Osteocyte (in vitro differentiated cells): ENCODE data around the gene ROPN1. TPM values are rescaled to one million over a fixed set of nuclear protein-coding genes. Genes with fewer than 3 reads are reported as not detected.
"Not testable (repeated sequence)": the region's sequence is repeated elsewhere in the genome, so short reads cannot be mapped to it uniquely, and the experiment has no call there.

ENCODE experiments used
- DNase-seq: peaks from one replicate; pipeline ENCODE4 v3.0.0; 2021; ENCODE audit warnings: mixed read lengths; ENCODE audit not compliant: unreplicated experiment; ENCODE audit errors: extremely low spot score
- H3K27ac Mint-ChIP-seq: one replicate; pipeline ENCODE4 v1.8.0; 2021; ENCODE audit warnings: mild to moderate bottlenecking, mixed read lengths; ENCODE audit not compliant: unreplicated experiment
- H3K27me3 Mint-ChIP-seq: one replicate; pipeline ENCODE4 v1.8.0; 2021; ENCODE audit warnings: mixed read lengths; ENCODE audit not compliant: unreplicated experiment
- H3K36me3 Mint-ChIP-seq: one replicate; pipeline ENCODE4 v1.8.0; 2021; ENCODE audit warnings: mixed read lengths; ENCODE audit not compliant: unreplicated experiment
- H3K4me1 Mint-ChIP-seq: one replicate; pipeline ENCODE4 v1.8.0; 2021; ENCODE audit warnings: mixed read lengths; ENCODE audit not compliant: unreplicated experiment
- H3K4me3 Mint-ChIP-seq: one replicate; pipeline ENCODE4 v1.8.0; 2021; ENCODE audit warnings: mild to moderate bottlenecking, moderate library complexity, mixed read lengths; ENCODE audit not compliant: unreplicated experiment
- H3K9me3 Mint-ChIP-seq: one replicate; pipeline ENCODE4 v1.8.0; 2021; ENCODE audit warnings: mixed read lengths; ENCODE audit not compliant: unreplicated experiment
- total RNA-seq: library from RNA; stranded (reverse); gene quantifications from 2 replicates; pipeline ENCODE4 v1.2.1, GENCODE V29; 2021
- TF ChIP-seq, protein P1 (sequence below): fragments of 200-600 bp; sonication (generic); IDR thresholded peaks from 2 replicates; pipeline ENCODE4 v1.5.0; 2021; ENCODE audit warnings: antibody characterized with exemption, mild to moderate bottlenecking, moderate library complexity

ROPN1 gene
- total RNA-seq, 1 donor from 2014 or later = not detected

DNA sequence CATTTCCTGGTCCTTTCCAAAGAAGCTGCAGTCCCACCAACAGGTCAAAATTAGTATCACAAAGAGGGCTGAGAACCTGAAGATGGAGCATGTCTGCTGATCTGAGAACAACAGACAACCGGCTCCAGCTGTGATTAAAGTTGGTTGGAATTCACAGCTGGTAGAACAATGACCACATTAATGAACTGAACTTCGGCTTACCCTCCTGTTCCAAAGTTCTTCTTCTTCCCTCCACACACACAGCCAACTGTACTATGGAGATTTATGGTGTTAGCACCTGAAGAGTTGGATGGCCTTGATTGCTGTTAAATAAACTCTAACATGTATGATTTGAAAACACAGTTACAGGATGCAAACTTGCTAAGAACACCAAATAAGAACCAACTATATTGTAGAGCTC is 27.4 kb upstream of the ROPN1 start:
- Mint-ChIP-seq H3K4me1 (no peaks in the 10 kb centered on the region), H3K4me3 (no peak overlapping the region), H3K27me3 (peaks cover 52% of the 10 kb centered on the region), H3K9me3 (peaks cover 8% of the 10 kb centered on the region), H3K27ac (no peak overlapping the region), H3K36me3 (no peaks in the 10 kb centered on the region)
- TF ChIP-seq, protein P1, sequence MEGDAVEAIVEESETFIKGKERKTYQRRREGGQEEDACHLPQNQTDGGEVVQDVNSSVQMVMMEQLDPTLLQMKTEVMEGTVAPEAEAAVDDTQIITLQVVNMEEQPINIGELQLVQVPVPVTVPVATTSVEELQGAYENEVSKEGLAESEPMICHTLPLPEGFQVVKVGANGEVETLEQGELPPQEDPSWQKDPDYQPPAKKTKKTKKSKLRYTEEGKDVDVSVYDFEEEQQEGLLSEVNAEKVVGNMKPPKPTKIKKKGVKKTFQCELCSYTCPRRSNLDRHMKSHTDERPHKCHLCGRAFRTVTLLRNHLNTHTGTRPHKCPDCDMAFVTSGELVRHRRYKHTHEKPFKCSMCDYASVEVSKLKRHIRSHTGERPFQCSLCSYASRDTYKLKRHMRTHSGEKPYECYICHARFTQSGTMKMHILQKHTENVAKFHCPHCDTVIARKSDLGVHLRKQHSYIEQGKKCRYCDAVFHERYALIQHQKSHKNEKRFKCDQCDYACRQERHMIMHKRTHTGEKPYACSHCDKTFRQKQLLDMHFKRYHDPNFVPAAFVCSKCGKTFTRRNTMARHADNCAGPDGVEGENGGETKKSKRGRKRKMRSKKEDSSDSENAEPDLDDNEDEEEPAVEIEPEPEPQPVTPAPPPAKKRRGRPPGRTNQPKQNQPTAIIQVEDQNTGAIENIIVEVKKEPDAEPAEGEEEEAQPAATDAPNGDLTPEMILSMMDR = no peak
- DNase-seq = no peak

DNA sequence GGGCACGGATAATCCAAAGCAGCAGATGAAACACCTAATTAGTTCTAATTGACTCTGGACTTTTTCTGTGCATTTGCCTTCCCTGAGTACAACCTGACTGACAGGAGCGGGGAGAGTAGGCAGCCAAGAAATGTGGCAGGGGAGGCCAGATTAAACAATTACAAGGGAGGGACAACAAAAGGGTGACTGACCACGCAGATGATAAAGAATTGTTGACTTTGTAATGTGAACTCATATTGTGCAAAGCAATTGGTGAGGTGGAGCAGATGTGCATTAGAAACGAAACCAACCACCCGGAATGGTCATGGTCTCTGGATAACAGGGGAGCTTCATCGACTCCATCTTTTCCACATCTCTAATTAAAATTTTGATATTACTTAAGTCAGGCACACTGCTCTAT is 25.6 kb upstream of the ROPN1 start:
- not testable (repeated sequence) for H3K9me3 Mint-ChIP-seq, H3K4me3 Mint-ChIP-seq, H3K4me1 Mint-ChIP-seq, H3K36me3 Mint-ChIP-seq, H3K27ac Mint-ChIP-seq, DNase-seq
- peaks cover 54% of the 10 kb centered on the region for H3K27me3 Mint-ChIP-seq

DNA sequence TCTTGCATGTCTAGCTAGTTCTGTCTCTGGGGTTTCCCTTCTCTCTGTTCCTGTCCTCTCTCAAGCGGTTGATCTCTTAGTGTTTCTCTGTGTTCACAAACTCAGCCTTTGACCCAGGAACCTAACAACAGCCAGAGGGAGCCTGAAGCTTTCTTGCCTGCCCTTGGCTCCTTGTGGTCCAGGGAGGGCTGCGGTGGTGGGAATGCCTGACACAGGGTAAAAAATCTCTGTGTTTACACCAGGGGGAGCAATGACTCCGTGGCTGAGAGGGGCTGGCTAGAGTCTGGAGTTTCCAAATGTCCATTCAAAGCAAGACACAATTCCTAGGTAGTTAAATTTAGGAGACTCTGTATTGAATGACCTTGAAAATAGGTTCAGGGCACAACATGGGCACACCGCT is 24.6 kb upstream of the ROPN1 start:
- H3K4me1 Mint-ChIP-seq = not testable (repeated sequence)

DNA sequence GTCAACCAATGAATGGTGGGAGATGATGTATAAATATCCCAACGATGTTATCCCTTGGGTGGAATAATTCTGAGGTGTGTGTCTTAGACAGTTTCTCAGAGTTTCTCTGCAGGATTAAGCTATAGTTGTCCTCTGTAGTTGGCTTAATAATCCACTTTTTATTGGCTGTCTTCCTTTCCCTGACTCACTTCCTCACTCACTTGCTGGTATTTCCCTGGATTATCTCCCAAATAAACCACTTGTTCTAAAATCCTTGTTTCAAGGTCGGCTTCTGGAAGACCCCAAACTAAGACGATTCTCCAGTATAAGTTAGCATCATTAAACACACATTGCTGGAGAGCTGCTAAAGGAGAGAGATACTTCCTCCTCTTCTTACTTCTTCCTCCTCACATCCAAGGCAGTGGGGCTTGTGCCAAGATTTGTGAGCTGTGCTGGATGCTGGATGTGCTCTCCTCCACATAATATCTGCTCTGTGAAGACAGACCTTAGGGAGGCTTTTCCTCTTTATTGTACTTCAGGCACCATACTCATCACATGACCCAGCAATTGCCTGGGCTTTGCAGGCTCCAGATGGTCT is 22.5 kb upstream of the ROPN1 start:
- Mint-ChIP-seq H3K9me3 (no peaks in the 10 kb centered on the region), H3K4me3 (no peak overlapping the region), H3K27ac (no peak overlapping the region), H3K36me3 (no peaks in the 10 kb centered on the region), H3K4me1 (no peaks in the 10 kb centered on the region), H3K27me3 (peaks cover 45% of the 10 kb centered on the region)
- DNase-seq = no peak
- TF ChIP-seq, protein P1 = no peak

More for the DNA sequence above, 24.6 kb upstream of the ROPN1 start:
- not testable (repeated sequence) for H3K9me3 Mint-ChIP-seq, H3K4me3 Mint-ChIP-seq, H3K36me3 Mint-ChIP-seq, H3K27ac Mint-ChIP-seq, DNase-seq
- TF ChIP-seq, protein P1 = peak; percentile 71
- H3K27me3 Mint-ChIP-seq = peaks cover 52% of the 10 kb centered on the region

DNA sequence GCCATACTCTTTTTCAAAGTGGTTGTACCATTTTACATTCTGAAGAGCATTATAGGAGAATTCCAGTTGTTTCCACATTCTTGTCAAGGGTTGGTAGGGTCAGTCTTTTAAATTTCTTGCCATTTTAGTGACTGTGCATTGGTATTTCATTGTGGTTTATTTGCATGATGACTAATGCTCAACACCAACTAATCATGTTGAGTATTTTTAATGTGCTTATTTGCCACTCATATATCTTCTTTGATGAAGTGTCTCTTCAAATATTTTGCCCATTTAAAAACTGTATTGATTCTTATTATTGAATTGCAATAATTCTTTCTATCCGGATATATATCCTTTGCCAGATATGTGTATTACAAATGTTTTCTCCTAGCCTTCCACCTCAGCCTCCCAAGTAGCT is 16.4 kb upstream of the ROPN1 start:
- H3K36me3 Mint-ChIP-seq, H3K4me1 Mint-ChIP-seq, H3K9me3 Mint-ChIP-seq, H3K27ac Mint-ChIP-seq, H3K4me3 Mint-ChIP-seq, DNase-seq: not testable (repeated sequence)
- H3K27me3 Mint-ChIP-seq = peaks cover 53% of the 10 kb centered on the region

DNA sequence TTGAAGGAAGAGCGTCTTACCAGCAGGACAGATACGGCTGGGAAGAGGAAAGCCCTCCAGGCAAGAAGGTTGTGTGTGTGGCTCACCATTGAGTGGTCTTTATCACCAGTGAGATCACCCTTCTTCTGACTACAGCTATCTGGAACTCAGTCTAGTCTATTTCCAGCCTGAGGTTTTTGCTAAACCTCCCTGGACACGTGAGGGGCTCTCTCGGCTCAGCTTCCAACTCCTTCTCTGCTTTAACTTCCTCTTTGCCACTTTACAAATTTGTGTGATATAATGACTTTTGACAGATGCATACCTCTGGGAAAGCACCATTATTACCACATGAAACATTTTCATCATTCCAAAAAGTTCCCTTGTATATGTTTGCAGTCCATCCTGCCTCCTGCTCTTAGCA is 15.3 kb upstream of the ROPN1 start:
- Mint-ChIP-seq H3K36me3 (no peaks in the 10 kb centered on the region), H3K9me3 (no peaks in the 10 kb centered on the region), H3K4me1 (peaks cover 6% of the 10 kb centered on the region), H3K27ac (no peak overlapping the region), H3K27me3 (peaks cover 63% of the 10 kb centered on the region), H3K4me3 (no peak overlapping the region)
- TF ChIP-seq, protein P1 = no peak
- DNase-seq = no peak

DNA sequence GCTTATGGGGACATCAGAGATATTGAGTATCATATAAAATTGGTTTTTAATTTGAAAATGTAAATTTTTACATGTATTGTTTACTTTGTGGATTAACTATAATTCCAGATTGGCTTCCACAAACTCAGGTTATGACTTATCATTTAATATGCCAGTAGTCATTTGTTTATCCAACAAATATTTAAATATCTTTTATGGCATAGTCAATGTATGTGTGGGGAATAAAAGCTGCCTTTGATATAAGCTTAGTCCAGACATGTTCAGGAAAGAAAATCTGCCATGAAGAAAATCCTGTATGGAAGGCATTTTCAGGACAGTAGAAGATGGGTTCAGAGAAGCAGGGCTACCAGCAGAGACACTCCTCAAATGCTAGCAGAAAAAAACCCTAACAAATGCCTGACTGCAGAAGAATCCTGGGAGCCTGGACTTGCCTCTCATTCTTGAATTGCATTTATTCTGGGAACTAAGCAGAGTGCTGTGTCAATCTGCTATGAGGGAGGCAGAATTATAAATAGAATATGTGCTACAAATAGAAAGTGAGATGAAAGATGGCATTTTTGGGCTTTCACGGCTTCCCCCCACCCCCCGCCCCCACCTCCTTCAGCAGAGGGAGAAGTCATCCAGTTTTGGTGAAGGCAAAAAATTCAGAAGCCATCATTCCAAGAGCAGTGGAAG is 10.6 kb upstream of the ROPN1 start:
- H3K27me3 Mint-ChIP-seq = peaks cover 86% of the 10 kb centered on the region
- H3K27ac Mint-ChIP-seq = not testable (repeated sequence)

DNA sequence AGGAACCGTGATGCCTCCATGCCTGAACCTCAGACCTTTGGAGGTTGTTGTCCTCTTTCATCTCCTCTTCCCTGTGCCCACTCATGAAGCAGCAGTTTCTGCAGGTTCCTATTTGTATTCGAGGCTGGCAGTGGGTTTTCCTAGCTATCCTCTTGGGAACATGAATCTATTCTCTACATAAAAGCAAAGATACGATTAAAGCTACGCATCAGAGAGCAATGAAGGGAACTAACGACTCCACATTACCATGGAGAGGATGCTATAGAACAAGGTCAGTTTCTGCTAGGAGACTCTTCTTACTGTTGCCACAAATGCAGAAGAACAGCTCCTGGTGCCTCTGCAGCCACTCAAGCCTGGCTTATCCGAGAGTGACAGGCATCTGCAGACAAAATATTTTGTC is 9.4 kb upstream of the ROPN1 start:
- H3K27me3 Mint-ChIP-seq = peaks cover 84% of the 10 kb centered on the region
- not testable (repeated sequence) for H3K4me1 Mint-ChIP-seq, H3K36me3 Mint-ChIP-seq, DNase-seq, H3K27ac Mint-ChIP-seq, H3K4me3 Mint-ChIP-seq, H3K9me3 Mint-ChIP-seq

More for the DNA sequence above, 10.6 kb upstream of the ROPN1 start:
- not testable (repeated sequence) for DNase-seq, H3K4me3 Mint-ChIP-seq, H3K4me1 Mint-ChIP-seq, H3K36me3 Mint-ChIP-seq, H3K9me3 Mint-ChIP-seq
